NCI-H2196 treated with DMSO at 0.1 percent for 48 hours (cell line): ENCODE results near the gene ZNFX1.
A peak's percentile ranks its signal among the peaks of the same experiment; 100 is the strongest.
"Not testable (repeated sequence)": the region's sequence is repeated elsewhere in the genome, so short reads cannot be mapped to it uniquely, and the experiment has no call there.

Experiments used
- DNase-seq: peaks from one replicate; lab custom pipeline; 2025; ENCODE audit not compliant: unreplicated experiment; lab: John Stamatoyannopoulos, UW

Gene ZNFX1

DNA sequence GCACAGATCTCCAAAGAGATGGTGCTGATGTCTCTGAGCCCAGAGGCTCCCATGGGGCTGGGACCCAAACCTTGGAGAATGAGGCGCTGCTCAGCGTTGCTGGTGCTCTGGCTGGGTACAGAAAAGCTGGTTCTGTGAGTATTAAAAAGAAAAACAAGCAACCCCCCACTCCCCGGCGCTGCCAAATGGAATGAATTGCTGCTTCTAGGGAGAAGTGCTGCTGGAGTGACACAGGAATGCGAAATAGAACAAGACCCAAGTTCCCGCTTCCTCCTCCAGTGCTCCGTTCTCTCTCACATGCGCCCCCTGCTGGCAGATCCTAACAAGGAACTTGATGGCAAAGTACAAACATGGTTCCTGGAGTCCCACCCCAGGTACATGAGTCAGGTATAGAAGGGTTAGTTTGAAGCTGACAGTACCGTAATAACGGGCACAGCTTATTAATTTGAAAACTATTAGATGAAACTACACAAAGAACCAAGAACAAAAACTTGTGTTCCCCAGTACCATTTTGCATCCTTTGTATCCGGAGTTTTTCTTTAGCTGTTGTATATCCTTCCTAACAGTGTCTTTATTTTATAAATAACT is 60.8 kb downstream of the ZNFX1 start:
- DNase-seq, result peak; percentile 64

DNA sequence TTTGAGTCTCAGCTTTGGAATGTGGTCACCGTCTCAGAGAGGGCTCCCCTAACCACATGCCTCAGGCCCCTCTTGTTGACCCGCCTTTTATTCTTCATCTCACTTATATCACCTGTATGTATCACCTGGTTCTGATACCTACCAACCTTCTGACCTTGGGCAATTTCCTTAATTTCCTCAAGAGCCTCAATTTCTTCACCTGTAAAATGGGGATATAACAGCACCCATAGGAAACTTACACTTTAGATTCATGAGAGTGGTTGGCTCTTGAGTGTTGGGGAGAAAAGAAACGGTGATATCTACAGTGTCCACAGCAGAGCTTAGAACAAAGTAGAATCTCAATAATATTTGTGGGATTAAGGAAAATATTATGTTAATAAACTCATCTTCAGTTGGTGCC is 62.6 kb downstream of the ZNFX1 start:
- no peak for DNase-seq

DNA sequence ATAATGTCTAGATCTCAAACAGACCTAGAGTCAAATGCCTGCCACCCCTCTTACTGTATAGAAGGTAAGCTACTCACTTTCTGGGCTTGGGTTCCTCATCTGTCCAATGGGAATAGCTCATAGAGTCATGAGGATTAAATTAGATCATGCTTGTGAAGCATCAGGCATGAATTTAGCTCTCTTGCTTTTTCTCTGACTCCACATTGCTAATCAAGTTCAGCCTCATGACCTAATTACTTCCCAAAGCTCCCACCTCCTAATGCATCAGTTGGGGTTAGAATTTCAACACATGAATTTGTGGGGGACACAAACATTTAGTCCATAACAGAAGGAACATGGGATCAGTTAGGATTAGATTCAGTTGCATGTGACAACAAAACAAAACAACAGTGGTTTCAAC is 63.3 kb downstream of the ZNFX1 start:
- DNase-seq, result no peak

DNA sequence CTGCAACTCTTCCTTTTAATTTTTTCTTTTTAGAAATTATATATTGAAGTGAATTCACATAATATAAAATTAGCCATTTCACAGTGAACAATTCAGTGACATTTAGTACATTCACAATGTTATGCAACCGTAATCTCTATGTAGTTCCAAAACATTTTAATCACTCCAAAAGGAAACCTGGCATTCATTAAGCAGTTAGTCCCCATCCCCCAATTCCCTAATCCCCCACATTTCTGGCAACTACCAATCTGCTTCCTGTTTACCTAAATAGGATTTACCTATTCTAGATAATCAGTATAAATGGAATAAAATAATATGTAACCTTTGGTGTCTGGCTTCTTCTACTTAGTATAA is 67.1 kb downstream of the ZNFX1 start:
- DNase-seq, result no peak

DNA sequence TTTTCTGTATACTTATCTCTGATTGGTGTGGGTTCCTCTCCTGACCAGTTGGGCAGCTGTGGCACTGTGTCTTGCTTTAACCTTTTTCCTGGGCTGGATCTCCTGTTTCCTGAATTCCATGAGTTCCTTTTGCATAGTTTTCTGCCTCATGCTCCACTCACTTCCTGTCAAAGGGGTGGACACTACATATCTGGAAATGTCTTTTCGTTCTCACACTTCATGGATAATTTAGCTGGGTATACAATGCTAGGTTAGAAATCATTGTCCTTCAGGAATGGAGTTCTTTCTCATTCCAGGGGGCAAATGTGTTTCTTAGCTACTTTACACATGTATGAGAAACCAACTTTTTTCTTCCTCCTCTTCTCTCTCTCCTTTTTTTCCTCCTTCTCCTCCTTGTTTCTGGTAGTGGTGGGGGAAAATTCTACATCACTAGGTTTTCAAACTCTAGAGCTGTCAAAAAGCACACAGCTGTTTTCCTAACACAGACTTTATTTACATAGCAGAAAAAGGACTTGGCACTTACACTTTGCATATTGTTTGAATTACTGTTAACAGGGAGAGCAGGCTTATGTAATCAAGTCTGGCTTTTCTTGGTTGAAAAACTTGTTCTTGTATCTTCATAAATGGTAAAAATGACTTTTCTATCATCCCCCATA is 67.6 kb downstream of the ZNFX1 start:
- DNase-seq, result no peak

GRCh38 chr20:49207076-49207475 is 70.8 kb downstream of the ZNFX1 start:
- no peak for DNase-seq

DNA sequence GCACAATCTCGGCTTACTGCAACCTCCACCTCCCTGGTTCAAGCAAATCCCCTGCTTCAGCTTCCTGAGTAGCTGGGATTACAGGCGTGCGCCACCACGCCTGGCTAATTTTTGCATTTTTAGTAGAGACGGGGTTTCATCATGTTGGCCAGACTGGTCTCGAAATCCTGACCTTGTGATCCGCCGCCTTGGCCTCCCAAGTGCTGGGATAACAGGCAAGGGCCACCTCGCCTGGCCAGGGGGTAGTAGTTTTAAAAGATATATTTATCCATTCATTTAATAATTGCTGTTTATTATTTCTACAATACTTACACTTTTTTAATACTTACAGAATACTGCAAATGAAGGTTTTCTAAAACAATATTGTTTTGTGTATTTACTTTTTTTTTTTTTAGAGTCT is 74.1 kb downstream of the ZNFX1 start:
- DNase-seq, result no peak

GRCh38 chr20:49203011-49203410 is 74.8 kb downstream of the ZNFX1 start:
- no peak for DNase-seq

DNA sequence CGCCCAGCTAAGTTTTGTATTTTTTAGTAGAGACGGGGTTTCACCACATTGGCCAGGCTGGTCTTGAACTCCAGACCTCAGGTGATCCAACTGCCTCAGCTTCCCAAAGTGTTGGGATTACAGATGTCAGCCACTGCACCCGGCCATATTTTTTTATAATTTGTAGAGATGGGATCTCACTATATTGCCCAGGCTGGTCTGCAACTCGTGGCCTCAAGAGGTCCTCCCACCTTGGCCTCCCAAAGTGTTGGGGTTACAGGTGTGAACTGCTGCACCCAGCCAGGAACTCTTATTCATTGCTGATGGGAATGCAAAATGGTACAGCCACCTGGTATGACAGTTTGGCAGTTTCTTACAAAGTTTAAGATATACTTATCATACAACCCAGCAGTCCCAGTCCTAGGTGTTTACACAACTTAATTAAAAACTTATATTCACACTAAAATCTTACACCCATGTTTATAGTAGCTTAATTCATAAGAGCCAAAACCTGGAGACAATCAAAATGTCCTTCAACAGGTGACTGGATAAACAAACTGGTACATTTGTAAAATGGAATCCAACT is 78.0 kb downstream of the ZNFX1 start:
- no peak for DNase-seq

GRCh38 chr20:49192944-49193518 is 84.8 kb downstream of the ZNFX1 start:
- DNase-seq, result not testable (repeated sequence)
